Pulmonary artery endothelial cell (primary cell): Measurements from ENCODE around the gene PCBP3. TPM values are rescaled to one million over a fixed set of nuclear protein-coding genes. Genes with fewer than 3 reads are reported as not detected.
"Not testable (repeated sequence)": the region's sequence is repeated elsewhere in the genome, so short reads cannot be mapped to it uniquely, and the experiment has no call there.

Experiments
- DNase-seq: peaks from one replicate; pipeline ENCODE4 v3.0.0-alpha.2; 2011; ENCODE audit warnings: low read depth, low spot score
- total RNA-seq: library from RNA; depleted of rRNA; stranded (reverse); fragments of >200 nt; gene quantifications from 2 replicates; pipeline ENCODE4 v1.2.3, GENCODE V29; 2014

Gene PCBP3
- total RNA-seq, 1 donor from 2014 or later, result 0.13 TPM

DNA sequence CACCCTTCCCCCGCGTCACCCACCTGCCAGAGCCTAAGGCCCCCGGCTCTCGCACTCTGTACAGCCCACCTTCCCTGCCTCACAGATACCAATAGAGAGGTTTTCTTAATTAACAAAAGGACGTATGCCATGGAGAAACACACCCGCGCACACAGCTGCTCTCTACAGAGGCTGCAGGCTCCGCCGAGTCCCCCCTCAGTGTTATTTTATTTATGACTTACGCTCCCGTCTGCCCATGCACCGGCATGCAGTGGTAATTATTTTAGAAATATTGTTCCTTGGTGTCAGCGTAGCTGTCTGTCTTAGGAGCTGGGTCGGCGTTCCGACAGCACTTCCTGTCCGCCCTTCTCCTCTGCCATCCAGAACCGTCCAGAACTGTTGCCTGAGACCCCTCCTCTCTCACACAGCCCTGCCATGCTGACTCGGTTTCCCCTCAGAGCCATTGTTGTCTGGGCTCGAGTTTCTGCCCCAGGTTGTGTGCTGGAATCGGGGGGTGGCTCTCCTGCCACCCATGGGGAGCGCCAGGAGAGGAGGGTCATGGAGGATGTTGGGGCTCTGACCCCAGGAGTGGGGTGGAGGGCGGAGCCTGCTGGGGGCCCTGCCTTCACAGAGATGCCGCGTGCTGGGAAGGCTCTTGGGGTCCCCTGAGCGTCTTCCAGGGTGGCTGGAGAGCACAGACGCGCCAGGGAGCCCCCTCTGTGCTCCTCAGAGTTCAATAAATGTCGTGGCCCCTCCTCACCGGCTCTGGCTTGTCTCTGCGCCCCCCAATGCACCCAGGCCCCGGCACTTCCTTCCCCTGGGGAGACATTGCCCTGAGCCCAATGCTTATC is 298.4 kb downstream of the PCBP3 start:
- no peak for DNase-seq

DNA sequence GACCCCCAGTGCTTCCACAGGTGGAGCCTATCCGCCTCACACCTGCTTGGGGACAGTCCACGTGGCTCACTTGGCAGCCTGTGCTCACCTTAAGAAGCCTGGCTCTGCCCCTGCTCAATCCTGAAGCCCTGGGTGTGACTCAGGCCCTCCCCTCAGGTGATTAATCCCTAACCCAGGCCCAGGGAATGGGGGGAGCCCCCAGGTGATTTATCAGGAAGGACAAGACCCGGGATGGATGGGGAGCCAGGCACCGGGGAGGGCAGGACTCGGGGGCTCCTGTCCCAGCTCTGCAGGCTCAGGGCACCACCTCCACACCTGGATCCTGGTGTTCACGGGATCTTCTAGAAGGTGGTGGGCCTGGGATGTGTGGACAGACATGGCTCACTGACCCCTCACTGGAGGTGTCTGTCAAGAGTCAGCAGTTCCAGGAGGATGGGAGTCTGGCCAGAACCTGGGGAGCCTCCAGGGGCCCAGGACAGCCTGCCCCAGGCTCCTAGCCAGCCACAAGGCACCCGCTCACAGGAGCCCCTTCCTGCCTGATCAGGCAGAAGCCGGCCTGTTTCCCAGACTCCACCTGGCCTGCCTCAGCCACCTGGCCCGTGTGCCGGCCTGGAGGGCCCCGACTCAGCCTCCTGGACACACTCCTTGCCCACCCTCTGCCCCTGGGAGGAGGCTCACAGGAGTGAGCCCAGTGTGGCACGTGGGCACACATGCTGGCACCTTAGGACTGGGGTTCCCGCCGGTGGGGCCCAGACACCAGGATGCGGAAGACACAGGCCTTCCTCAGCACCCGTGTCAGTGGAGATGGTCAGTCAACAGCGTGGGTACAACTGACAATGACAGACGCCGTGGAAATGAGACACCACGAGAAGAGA is 299.5 kb downstream of the PCBP3 start:
- no peak for DNase-seq

GRCh38 chr21:45943630-45944540 is 300.4 kb downstream of the PCBP3 start:
- no peak for DNase-seq

GRCh38 chr21:45944601-45945000 is 301.1 kb downstream of the PCBP3 start:
- DNase-seq, result no peak

GRCh38 chr21:45945066-45945867 is 301.7 kb downstream of the PCBP3 start:
- no peak for DNase-seq

GRCh38 chr21:45945868-45946210 is 302.3 kb downstream of the PCBP3 start:
- DNase-seq, result no peak

DNA sequence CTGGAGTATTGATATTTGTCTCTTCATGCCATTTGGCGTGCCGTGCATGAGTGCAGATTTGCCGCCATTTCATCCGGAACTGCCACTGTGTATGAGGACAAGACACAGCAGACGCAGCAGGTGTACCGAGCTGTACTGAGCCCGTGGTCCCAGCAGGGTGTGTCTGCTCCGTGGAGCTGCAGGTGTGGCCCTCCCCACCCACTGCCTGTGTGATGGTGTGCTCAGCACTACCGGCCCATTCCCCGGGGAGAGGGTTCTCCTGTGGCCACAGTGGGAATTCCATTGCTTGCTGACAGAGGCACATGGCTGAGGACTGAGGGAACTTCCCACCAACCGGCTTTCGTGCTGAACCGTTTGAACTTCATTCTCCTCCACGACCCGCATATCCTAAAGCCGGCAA is 303.8 kb downstream of the PCBP3 start:
- no peak for DNase-seq

- DNase-seq, result no peak
Observed at GRCh38 chr21:45947716-45948255, 304.3 kb downstream of the PCBP3 start.

DNA sequence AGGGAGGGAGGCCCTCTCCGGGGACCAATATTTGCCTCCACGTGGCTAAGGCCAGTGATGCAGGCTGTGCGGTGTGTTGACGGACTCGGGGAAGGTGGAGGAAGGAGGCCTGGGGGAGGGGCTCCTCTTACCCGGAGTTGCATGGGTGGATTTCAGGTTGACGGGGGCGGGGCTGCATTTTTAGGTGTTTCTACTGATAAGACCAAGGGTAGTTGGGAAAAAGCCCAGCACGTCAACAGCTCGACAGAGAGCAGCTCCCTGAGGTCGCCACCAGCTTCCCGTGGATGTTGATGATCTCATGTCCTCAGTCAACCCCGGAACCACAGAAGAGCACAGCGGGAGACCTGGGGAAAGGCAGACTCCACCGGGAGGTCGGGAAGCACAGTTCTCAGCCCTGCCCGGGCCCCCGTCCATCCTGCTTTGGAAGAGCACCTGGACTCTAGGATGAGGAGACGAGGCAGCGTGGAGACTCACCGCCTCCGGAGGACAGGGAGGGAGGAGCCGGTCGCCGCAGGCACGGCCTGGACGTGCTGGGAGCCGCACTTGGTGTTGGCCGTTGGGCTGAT is 305.1 kb downstream of the PCBP3 start:
- DNase-seq, result no peak

DNA sequence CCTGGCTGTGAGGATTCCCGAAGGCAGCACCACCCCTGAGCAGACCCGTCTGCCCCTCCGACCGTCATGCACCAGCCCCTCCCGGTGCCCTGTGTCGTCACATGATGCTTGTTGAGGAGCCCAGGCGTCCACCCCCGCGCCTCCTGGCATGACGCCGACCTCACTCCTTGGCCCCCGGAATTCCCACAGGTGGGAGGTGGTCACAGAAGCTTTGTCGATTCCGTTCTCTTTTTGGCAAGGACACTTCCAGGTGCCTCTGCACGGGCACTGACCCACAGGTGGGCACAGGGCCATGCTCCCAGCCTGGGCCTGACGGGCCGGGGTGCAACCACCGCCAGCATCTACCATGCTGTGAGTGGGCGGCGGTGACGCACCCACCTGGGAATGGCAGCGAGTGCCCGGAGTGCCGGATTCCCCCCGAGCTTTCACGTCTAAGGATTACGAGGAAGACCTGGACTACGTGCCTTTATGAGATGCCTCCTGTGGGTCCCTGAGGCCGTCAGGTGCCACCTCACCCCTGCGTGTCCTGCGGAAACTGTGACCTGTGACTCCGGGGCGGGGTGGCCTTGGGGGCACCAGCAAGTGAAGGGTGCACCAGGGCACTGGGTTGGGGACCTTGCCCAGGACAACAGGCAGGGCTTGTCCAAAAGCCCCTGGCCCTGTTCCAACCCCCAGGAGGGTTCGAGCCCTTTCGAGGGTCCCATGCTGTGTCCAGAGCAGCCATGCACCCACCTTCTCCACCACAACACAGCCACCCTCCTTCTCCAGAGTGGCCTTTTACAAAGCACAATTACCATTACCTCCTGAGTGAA is 306.6 kb downstream of the PCBP3 start:
- DNase-seq, result no peak

DNA sequence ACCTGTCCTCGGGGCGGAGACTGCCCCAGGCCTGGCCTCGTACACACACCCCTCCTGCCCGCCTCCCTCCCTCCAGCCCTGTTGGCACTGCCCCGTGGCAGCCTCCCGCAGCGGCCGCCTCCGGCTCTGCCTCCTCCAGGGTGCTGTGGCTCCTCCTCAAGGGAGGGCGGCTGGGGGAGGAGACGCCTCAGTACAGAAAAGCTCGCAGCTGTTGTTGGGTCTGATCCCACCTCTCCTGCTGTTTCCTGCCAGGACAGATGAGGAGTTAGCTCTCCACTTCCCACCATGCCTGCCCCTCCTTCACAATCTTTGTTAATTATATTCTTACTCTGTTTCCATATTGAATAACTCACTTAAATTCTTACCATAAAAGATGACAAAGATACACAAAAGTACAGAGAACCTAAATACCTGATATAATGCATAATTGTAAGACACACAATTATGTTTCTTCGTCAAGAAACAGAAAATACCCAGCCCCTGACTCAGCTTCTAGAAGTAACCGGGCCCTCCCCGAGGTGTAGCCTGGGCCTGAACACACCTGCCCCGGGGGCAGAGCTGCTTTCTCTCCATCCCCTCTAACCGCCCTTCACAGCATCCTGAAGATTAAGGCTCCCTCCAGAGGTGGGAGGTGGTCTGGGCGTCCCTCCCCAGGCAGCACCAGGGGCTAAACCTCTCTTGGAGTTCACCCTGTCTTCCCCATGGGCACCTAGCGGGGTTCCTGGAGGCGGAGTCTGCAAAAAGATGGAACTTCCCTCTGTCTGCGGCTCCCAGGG is 307.4 kb downstream of the PCBP3 start:
- no peak for DNase-seq

DNA sequence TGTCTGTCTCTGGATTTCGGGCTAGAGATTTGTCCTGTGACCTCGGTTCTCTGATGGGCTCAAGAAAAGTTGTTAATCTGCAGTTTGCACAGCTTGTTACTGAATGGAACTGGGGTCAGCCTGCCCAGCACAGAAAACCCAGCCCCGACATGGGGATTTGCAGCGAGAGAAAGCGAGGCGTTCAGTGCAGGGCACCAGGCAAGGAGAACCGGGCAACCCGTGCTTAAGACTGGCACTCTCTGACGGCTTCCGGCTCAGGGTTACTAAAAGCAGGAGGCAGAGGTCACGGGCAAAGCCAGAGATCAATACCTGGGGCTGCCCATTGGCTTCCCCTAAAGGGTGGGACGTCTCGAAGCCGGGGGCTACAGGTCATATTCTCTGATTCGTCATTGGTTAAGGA is 308.2 kb downstream of the PCBP3 start:
- DNase-seq, result no peak

DNA sequence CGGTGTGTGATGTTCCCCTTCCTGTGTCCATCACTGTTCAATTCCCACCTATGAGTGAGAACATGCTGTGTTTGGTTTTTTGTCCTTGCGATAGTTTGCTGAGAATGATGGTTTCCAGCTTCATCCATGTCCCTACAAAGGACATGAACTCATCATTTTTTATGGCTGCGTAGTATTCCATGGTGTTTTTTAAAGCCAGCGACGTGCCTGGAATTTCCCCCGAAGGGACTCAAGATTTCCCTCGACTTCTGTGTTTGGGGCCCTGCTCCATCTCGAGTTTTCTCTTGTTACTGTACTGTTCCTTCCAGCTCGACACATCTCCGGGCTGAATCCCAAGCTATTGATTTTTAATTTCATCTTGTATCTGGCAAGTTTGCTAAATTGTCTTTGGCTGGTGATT is 309.0 kb downstream of the PCBP3 start:
- not testable (repeated sequence) for DNase-seq

- no peak for DNase-seq
Observed at GRCh38 chr21:45952974-45953373, 309.4 kb downstream of the PCBP3 start.

- DNase-seq, result no peak
Observed at GRCh38 chr21:45954261-45954660, 310.7 kb downstream of the PCBP3 start.

DNA sequence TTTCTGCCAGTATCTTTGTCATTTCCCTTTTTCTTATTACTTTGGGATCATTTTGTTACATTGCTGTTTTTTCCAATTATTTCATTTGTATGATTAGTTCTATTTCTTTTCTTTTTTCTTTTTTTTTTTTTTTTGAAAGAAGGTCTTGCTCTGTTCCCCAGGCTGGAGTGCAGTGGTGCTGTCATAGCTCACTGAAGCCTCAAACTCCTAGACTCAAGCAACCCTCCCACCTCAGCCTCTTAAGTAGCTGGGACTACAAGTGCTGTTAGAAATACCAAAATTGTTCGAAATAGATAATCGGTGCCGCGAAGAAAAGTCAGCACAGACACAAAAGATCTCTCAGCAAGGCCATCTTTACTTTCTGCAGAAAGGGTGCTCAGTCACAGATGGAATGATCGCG is 311.4 kb downstream of the PCBP3 start:
- no peak for DNase-seq

DNA sequence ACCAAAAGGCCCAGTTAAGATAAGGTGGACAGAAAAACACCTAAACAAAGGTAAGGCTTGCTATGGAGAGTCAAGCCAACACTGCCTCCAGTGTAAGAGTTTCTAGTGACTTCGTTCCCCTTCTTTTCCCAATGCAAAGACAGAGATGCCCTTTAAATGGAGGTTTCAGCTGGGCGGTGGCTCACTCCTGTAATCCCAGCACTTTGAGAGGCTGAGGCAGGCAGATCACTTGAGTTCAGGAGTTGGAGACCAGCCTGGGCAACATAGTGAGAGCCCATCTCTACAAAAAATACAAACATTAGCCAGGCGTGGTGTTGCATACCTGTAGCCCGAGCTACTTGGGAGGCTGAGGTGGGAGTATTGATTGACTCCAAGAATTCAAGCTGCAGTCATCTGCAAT is 314.0 kb downstream of the PCBP3 start:
- DNase-seq, result no peak

GRCh38 chr21:45957981-45958600 is 314.6 kb downstream of the PCBP3 start:
- no peak for DNase-seq
